Caco-2 (cell line): Measurements from ENCODE around the gene FAM170B. TPM values are rescaled to one million over a fixed set of nuclear protein-coding genes. Genes with fewer than 3 reads are reported as not detected.

Experiments
- BruUV-seq: library from RNA; stranded (reverse); fragments of 400-500 nt; replicated peaks from 2 replicates; lab custom pipeline; 2021; lab: Mats Ljungman, UMichigan
- CTCF ChIA-PET: fragments of 300-600 bp; sonication (Branson Sonifier 250); formaldehyde crosslinking; loops from one replicate; lab custom pipeline; 2022; ENCODE audit warnings: antibody characterized with exemption; lab: Charles Lee
- POLR2A ChIA-PET: fragments of 300-600 bp; sonication (Branson Sonifier 250); formaldehyde crosslinking; loops from one replicate; lab custom pipeline; 2022; ENCODE audit warnings: antibody characterized with exemption; lab: Charles Lee
- DNase-seq, 2 experiments: peaks; one replicate each; pipeline versions ENCODE4 v3.0.0 to v3.0.0-alpha.2; 2020 to 2022
- H3K27me3 ChIP-seq: replicated peaks from 2 replicates; pipeline ENCODE4 v1.6.0; 2011; ENCODE audit warnings: low read length; ENCODE audit not compliant: control insufficient read depth, insufficient read depth
- H3K36me3 ChIP-seq: 2 replicates; pipeline ENCODE4 v1.5.1; 2011; ENCODE audit warnings: low read length; ENCODE audit not compliant: control insufficient read depth, insufficient read depth
- H3K4me1 ChIP-seq: fragments of 250-450 bp; sonication (Bioruptor Pico); 2 replicates; pipeline ENCODE4 v1.5.1; 2020; ENCODE audit warnings: mild to moderate bottlenecking
- H3K4me3 ChIP-seq: 2 replicates; pipeline ENCODE4 v1.5.1; 2011; ENCODE audit warnings: low read depth, mild to moderate bottlenecking, control low read depth, low read length
- H3K9me3 ChIP-seq: fragments of 250-450 bp; sonication (Bioruptor Pico); 2 replicates; pipeline ENCODE4 v1.5.1; 2020; ENCODE audit warnings: mild to moderate bottlenecking, moderate library complexity
- H3K27ac Mint-ChIP-seq: one replicate; pipeline ENCODE4 v1.8.0; 2022; ENCODE audit warnings: mixed read lengths; ENCODE audit not compliant: unreplicated experiment
- H3K27me3 Mint-ChIP-seq: one replicate; pipeline ENCODE4 v1.8.0; 2022; ENCODE audit warnings: mixed read lengths; ENCODE audit not compliant: insufficient read depth, unreplicated experiment
- H3K36me3 Mint-ChIP-seq: one replicate; pipeline ENCODE4 v1.8.0; 2022; ENCODE audit warnings: mild to moderate bottlenecking, mixed read lengths; ENCODE audit not compliant: insufficient read depth, unreplicated experiment
- H3K4me1 Mint-ChIP-seq: one replicate; pipeline ENCODE4 v1.8.0; 2022; ENCODE audit warnings: low read depth, mixed read lengths; ENCODE audit not compliant: unreplicated experiment
- H3K4me3 Mint-ChIP-seq: one replicate; pipeline ENCODE4 v1.8.0; 2022; ENCODE audit warnings: mild to moderate bottlenecking, moderate library complexity, mixed read lengths; ENCODE audit not compliant: unreplicated experiment
- H3K9me3 Mint-ChIP-seq: one replicate; pipeline ENCODE4 v1.8.0; 2022; ENCODE audit warnings: mixed read lengths; ENCODE audit not compliant: unreplicated experiment
- CTCF ChIP-seq, 2 experiments: fragments of 200-600 bp in 1 of 2; IDR thresholded peaks; 1 replicate in 1 of 2; 2 replicates in 1 of 2; pipeline versions ENCODE4 v1.5.1 to v1.8.0; 2011 to 2022; ENCODE audit warnings: antibody characterized with exemption in 1 of 2, control low read depth in 1 of 2, inconsistent platforms in 1 of 2, low read depth in 1 of 2, low read length in 1 of 2, mild to moderate bottlenecking in 1 of 2, moderate library complexity in 1 of 2; ENCODE audit not compliant: insufficient read depth in 1 of 2, severe bottlenecking in 1 of 2, unreplicated experiment in 1 of 2
- intact Hi-C: fragments of 100-400 bp; cut with micrococcal nuclease; formaldehyde crosslinking; loops from one replicate; pipeline ENCODE4 v1.10.0; 2022; ENCODE audit not compliant: unreplicated experiment
- total RNA-seq: library from RNA; stranded (reverse); gene quantifications from 2 replicates; pipeline ENCODE4 v1.2.3, GENCODE V29; 2022

FAM170B gene
- total RNA-seq, 1 experiment from 2014 or later: not detected

- ChIA-PET POLR2A (no interaction called here), CTCF (no interaction called here)
- H3K27ac Mint-ChIP-seq: no peak overlapping the region
- intact Hi-C loops: no loop called here
- no peaks in the 10 kb centered on the region; the same call in 1 of the 2 replicates for H3K27me3 ChIP-seq
- no peaks in the 10 kb centered on the region for H3K36me3 Mint-ChIP-seq
- H3K4me1 ChIP-seq: no peaks in the 10 kb centered on the region
- H3K4me3 Mint-ChIP-seq: no peak overlapping the region
- DNase-seq: no peak
- no peak for TF ChIP-seq CTCF (IDR thresholded peaks at IDR 0.05; ENCODE audit: insufficient read depth in 1 of 2, low read depth in 1 of 2, low read length in 1 of 2, severe bottlenecking in 1 of 2, unreplicated experiment in 1 of 2)
- H3K4me1 Mint-ChIP-seq: no peaks in the 10 kb centered on the region
- H3K4me3 ChIP-seq: no peak overlapping the region
- no peaks in the 10 kb centered on the region for H3K9me3 ChIP-seq
- no peaks in the 10 kb centered on the region for H3K9me3 Mint-ChIP-seq
- no peaks in the 10 kb centered on the region for H3K36me3 ChIP-seq
- no TSS peak for BruUV-seq
- peaks cover 33% of the 10 kb centered on the region for H3K27me3 Mint-ChIP-seq
Measured at GRCh38 chr10:49158404-49158803, 24.6 kb upstream of the FAM170B start.

- ChIA-PET CTCF (no interaction called here), POLR2A (no interaction called here)
- BruUV-seq: no TSS peak
Measured at GRCh38 chr10:49157229-49157628, 23.4 kb upstream of the FAM170B start.

GRCh38 chr10:49154641-49155040 is 20.8 kb upstream of the FAM170B start:
- no peak for TF ChIP-seq CTCF (IDR thresholded peaks at IDR 0.05; ENCODE audit: insufficient read depth in 1 of 2, low read depth in 1 of 2, low read length in 1 of 2, severe bottlenecking in 1 of 2, unreplicated experiment in 1 of 2)

More at GRCh38 chr10:49157229-49157628, 23.4 kb upstream of the FAM170B start:
- H3K27ac Mint-ChIP-seq: no peak overlapping the region
- H3K9me3 ChIP-seq: no peaks in the 10 kb centered on the region
- H3K4me1 Mint-ChIP-seq: no peaks in the 10 kb centered on the region
- no peaks in the 10 kb centered on the region; the same call in none of the 2 replicates for H3K27me3 ChIP-seq
- no peak for TF ChIP-seq CTCF (IDR thresholded peaks at IDR 0.05; ENCODE audit: insufficient read depth in 1 of 2, low read depth in 1 of 2, low read length in 1 of 2, severe bottlenecking in 1 of 2, unreplicated experiment in 1 of 2)
- H3K9me3 Mint-ChIP-seq: no peaks in the 10 kb centered on the region
- H3K27me3 Mint-ChIP-seq: peaks cover 38% of the 10 kb centered on the region
- H3K36me3 Mint-ChIP-seq: no peaks in the 10 kb centered on the region
- DNase-seq: no peak
- no peaks in the 10 kb centered on the region for H3K4me1 ChIP-seq
- no peak overlapping the region for H3K4me3 ChIP-seq
- no peaks in the 10 kb centered on the region for H3K36me3 ChIP-seq
- no peak overlapping the region for H3K4me3 Mint-ChIP-seq
- intact Hi-C loops: no loop called here

More at GRCh38 chr10:49154641-49155040, 20.8 kb upstream of the FAM170B start:
- Mint-ChIP-seq H3K4me3 (no peak overlapping the region), H3K27ac (no peak overlapping the region), H3K27me3 (peaks cover 44% of the 10 kb centered on the region), H3K36me3 (no peaks in the 10 kb centered on the region), H3K4me1 (no peaks in the 10 kb centered on the region), H3K9me3 (no peaks in the 10 kb centered on the region)
- H3K27me3 ChIP-seq: no peaks in the 10 kb centered on the region; the same call in none of the 2 replicates
- H3K4me1 ChIP-seq: no peaks in the 10 kb centered on the region
- ChIA-PET CTCF (interaction anchor here (0.9 kb wide), 1 partner anchor 10 kb away, joined by 3 read pairs; no protein-coding TSS in a partner anchor), POLR2A (no interaction called here)
- BruUV-seq: no TSS peak
- no peak overlapping the region for H3K4me3 ChIP-seq
- DNase-seq: no peak
- H3K36me3 ChIP-seq: no peaks in the 10 kb centered on the region
- H3K9me3 ChIP-seq: no peaks in the 10 kb centered on the region
- intact Hi-C loops: no loop called here
